Peyer's patch (tissue), 4 donors: ENCODE results near the gene MAML2.

ENCODE experiments used
- CTCF ChIP-seq, 6 experiments: fragments of 450-650 bp in 4 of 6; fragments of 200-600 bp in 2 of 6; sonication (generic) in 1 of 6; IDR thresholded peaks; one replicate each; pipeline ENCODE4 v1.5.1; 2017 to 2019; ENCODE audit warnings: antibody characterized with exemption in 6 of 6, mild to moderate bottlenecking in 3 of 6, moderate library complexity in 1 of 6
- POLR2A ChIP-seq, 2 donors: fragments of 450-650 bp; IDR thresholded peaks; one replicate each; pipeline ENCODE4 v1.5.1; 2017; ENCODE audit warnings: antibody characterized with exemption in 2 of 2, mild to moderate bottlenecking in 2 of 2, moderate library complexity in 2 of 2

GRCh38 chr11:96388891-96389719, 46.1 kb upstream of the MAML2 start:
- peak in 1 of 6 experiments; percentile 7 for TF ChIP-seq CTCF (IDR thresholded peaks at IDR 0.05)
- TF ChIP-seq POLR2A (IDR thresholded peaks at IDR 0.05), result no peak
